HL-60/S4 treated with phorbol 12-myristate 13-acetate at 8.2 ng/mL for 4 days and 3 days (cell line): ENCODE data around the gene KCNK3.

ENCODE experiments used
- in situ Hi-C: fragments of 300-500 bp; cut with MboI; formaldehyde crosslinking; loops from 2 replicates; pipeline ENCODE4 v1.15.0; 2022; ENCODE audit warnings: low sequenced_read_pairs

The KCNK3 gene

GRCh38 chr2:26687801-26688200, 4.7 kb upstream of the KCNK3 start:
- in situ Hi-C loops: no loop called here

GRCh38 chr2:26691161-26691560, 1.4 kb upstream of the KCNK3 start:
- in situ Hi-C loops: no loop called here

GRCh38 chr2:26691881-26692278, 642 bp upstream of the KCNK3 start:
- in situ Hi-C loops: no loop called here

GRCh38 chr2:26692897-26693849, 651 bp downstream of the KCNK3 start:
- in situ Hi-C loops: no loop called here

GRCh38 chr2:26694001-26694400, 1.5 kb downstream of the KCNK3 start:
- in situ Hi-C loops: no loop called here

- in situ Hi-C loops: no loop called here
Measured at GRCh38 chr2:26696351-26696816, 3.9 kb downstream of the KCNK3 start.

- in situ Hi-C loops: no loop called here
Measured at GRCh38 chr2:26697425-26697824, 4.9 kb downstream of the KCNK3 start.

GRCh38 chr2:26699295-26699694, 6.8 kb downstream of the KCNK3 start:
- in situ Hi-C loops: no loop called here

- in situ Hi-C loops: no loop called here
Measured at GRCh38 chr2:26700078-26700477, 7.6 kb downstream of the KCNK3 start.

GRCh38 chr2:26701596-26701995, 9.1 kb downstream of the KCNK3 start:
- in situ Hi-C loops: no loop called here

GRCh38 chr2:26702025-26702424, 9.5 kb downstream of the KCNK3 start:
- in situ Hi-C loops: no loop called here

- in situ Hi-C loops: no loop called here
Measured at GRCh38 chr2:26704441-26704977, 12.0 kb downstream of the KCNK3 start.

- in situ Hi-C loops: no loop called here
Measured at GRCh38 chr2:26705126-26705525, 12.6 kb downstream of the KCNK3 start.

GRCh38 chr2:26706093-26706492, 13.6 kb downstream of the KCNK3 start:
- in situ Hi-C loops: no loop called here

- in situ Hi-C loops: no loop called here
Measured at GRCh38 chr2:26706616-26707473, 14.3 kb downstream of the KCNK3 start.

GRCh38 chr2:26707747-26708146, 15.2 kb downstream of the KCNK3 start:
- in situ Hi-C loops: no loop called here

GRCh38 chr2:26708457-26708856, 15.9 kb downstream of the KCNK3 start:
- in situ Hi-C loops: no loop called here

GRCh38 chr2:26709323-26710110, 17.0 kb downstream of the KCNK3 start:
- in situ Hi-C loops: no loop called here

- in situ Hi-C loops: no loop called here
Measured at GRCh38 chr2:26710145-26710544, 17.6 kb downstream of the KCNK3 start.

GRCh38 chr2:26710743-26711456, 18.4 kb downstream of the KCNK3 start:
- in situ Hi-C loops: no loop called here
